ENCODE data around the gene GPR3.

GPR3 gene

GRCh38 chr1:27358928-27359313 is 33.5 kb upstream of the GPR3 start:
- no peak for DNase-seq

- DNase-seq: no peak
These were observed 32.6 kb upstream of the GPR3 start for GRCh38 chr1:27359822-27360158.

GRCh38 chr1:27360159-27361043 is 32.0 kb upstream of the GPR3 start:
- DNase-seq: peak; percentile 43

GRCh38 chr1:27361044-27361402 is 31.4 kb upstream of the GPR3 start:
- DNase-seq: no peak

DNA sequence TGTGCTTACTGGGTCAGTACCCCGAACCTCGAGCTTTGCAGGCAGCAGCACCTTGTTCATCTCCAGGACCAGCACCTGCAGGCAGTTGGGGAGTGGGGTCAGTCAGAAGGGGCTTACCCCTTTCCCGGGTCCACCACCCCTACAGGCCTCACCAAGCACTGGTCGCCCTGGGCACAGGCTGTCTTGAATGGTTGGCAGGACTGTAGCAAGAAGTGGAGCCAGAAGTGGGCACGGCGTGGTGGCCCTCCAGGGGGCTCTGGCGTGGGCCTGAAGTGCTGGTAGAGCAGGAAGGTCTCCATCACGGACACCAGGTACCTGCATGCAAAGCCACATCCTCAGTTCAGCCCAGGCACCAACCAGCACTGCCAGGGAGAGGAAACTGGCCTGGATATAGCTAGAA is 30.9 kb upstream of the GPR3 start:
- DNase-seq: no peak

DNA sequence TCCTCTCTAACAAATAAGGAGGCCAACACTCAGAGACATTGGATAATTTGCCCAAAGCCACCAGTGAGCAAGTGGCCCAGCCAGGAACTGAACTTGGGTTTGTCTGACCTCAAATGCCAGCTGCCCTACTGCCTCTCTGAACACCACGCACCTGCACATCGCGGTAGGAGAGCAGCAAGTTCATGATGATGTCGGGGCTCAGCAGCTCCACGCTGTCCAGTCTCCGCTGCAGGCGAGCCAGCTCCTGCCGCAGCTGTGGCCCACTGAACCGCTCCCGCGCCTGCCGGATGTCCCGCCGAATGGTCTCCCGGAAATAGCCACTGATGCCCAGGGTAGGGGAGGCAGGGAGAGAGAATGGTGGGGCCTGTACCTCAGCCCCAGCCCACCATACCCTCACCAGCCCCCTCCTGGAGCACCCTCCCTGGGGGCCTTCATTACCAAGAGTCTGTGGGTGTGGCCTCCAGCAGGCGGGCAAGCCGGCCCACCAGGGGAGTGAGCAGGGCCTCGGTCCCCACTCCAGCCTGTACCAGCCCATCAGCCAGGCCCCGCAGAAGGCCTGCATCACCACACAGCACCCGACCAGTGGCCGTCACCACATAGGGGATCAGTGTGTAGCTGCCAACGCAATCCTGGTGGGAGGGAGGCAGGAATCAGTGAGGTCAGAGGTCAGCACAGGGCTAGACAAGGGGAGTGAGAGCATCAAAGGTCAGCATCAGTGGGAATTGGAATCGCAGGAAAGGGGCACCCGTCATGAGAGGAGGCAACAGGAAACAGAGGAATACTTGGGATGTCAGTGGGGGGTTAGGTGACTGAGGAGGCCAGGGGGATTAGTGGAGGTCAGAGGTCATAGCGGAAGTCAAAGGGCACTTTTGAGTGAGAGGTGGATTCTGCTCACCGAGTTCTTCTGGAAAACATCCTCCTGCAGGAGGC is 28.4 kb upstream of the GPR3 start:
- no peak for DNase-seq

DNA sequence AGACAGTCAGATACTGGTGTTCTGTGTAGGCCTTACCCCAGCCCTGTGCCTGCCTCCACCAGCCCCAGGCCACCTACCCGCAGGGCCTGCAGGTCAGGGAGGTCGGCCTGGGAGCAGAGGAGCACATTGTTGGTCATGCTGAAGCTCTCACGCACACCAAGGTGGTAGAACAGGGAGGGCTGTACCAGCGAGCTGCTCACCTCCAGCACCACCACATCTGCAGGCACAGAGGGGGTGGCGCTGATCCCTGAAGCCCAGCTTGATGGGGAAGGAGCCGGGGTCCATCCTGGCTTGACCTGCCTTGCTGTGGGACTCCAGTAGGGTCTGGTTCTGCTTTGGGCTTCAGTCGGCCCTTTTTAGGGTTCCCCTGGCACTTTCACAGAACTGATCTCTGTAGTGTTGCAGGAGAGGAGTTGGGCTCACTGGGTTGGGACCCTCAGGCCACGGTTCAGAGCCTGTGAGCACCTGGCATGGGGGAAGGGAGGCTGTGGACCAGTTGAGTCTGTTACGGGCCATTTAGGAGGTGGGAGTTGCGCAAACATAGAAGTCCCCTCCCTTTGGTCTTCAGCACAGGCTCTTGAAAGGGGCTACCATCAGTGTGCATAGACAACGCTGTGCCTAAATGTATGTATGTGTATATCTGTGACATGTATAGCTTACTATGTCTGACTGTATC is 27.6 kb upstream of the GPR3 start:
- no peak for DNase-seq

DNA sequence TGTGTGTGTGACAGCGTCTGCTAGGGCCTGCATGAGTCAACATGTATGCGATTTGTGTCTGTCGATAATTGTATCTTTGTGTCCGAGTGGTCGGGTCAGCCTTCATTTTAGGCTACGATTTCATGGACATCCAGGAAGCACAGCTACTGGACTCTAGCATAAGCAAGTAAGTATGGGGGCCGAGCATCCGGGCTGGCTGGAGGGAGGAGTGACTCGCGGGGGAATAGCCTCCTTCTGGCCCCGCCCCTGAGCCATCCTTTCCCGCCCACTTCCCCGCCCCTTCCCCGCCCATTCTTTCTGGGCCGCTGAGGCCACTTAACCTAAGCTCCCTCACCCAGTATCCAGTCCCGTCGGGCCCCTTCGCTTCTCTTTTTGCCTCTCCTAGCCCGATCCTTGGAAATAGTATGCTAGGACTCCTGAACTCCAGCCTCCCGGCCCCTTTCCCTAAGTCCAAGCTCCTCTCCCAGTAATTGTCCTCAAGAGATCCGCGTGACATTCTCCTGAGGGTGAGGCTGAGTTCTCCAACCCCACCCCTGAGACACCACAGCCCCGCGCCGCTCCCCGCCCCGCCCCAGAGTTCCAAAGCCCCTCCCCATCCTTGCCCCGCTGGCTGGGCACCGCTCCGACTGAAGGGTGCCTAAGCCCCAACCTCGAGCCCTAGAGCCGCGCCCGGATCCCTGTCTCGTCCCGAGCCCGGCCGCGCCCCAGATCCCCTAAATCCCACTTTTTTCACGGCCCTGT is 26.9 kb upstream of the GPR3 start:
- DNase-seq: peak; percentile 78

DNA sequence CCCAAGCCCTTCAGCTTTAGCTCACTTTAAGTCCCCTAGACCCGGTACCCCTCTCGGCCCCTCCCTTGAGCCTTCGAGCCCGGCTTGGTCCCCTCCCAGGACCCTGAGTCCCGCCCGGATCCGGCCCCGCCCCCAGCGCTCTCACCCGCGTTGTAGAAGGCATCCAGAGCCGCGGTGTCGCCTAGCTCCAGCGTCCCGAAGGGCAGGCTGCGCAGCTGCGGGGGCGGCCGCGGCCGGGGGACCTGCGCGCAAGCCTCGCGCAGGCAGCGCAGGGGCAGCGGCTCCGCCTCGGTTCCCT is 26.4 kb upstream of the GPR3 start:
- DNase-seq: peak; percentile 76

DNA sequence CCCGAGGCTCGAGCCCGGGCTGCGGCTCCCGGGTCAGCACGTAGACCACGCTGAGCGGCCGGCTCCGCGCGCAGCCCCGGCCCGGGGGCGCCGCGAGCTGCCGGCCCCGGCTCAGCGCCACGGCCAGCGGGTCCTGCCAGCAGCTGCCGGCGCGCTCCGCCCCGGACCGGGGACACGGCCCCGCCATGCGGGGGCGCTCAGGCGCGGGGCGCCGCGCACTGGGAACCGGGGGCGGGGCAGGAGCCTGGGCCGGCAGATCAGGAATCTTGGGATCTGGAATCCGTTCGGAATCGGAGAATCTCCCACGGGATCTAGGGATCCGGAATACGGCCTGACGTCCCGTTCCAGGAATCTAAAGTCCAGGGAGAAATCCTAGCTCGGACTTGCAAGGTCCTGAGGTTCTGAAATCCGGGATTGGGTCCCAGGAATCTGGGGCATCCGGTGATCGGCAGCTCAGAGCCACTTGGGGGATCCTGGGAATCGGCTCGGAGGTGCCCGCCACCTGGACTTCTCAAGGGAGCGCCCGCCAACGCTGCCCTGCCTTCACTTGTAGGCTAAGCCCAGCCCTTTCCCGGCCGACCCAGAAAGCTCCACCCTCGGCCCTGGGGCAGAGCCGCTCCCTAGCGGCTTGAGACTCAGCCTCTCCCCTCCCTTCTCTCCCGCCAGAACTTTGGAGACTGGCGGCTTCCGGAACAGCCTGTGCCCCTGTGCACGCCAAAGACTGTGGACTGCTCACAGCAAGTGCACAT is 25.8 kb upstream of the GPR3 start, which contains the start of gene MAP3K6:
Gene MAP3K6 (minus strand): TSS at position 551 of the 749 bp plus-strand sequence. CDS start 364 bp downstream, at position 187.
- peak; percentile 45 for DNase-seq

DNA sequence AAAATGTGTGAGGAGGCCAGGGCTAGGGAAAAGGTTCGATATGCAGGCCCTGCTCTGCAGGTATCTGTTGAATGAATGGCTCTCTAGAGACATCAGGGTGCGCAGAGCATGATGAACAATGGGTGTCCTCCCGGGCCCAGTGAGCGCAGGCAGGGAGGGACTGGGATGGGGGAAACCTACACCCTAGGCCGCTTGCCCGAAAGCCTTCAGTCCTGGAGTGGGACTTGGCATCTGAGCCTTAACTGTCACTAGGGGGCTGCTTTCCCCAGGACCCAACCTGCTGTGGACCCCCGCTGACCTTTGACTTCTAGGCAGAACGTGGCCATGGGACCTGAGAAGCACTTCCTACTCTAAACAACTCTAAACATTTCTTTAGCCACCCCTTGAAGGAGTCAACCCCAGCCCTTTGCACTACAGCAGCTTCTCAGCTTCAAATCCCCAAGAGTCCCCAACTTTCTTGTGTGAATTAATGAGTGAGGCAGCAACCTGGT is 25.2 kb upstream of the GPR3 start:
- no peak for DNase-seq

DNA sequence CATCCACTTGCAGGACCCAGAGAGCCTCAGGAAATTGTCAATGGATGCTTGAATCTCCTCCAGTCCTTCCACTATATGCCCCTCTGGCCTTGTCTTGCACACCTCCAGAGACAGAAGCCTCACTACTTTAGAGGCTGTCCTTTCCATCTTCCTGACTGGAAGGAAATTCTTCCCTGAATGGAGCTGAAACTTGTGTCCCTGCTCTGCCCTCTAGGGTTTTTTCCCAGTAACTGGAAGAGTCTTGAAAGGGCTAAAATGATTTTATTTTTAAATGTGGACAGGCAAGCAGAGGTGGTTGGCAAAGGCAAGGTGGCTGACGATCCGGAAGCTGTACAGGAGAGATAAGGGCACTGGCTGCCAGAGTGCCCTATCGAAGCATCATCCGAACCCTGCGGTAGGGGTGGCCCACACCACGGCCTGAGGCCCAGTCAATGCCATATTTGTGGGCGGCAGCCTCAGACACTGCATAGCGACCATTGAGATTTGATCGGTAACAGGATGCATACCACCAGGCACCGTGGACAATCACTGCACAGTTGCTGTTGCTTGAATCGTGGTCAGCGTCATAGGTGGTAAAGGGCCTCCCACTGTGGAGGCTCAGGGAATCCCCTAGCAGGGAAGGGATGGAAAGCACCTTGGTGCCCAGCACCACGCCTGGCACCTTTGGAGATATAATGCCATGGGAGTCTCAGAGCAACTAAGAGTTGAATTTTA is 23.4 kb upstream of the GPR3 start:
- DNase-seq: no peak

- no peak for DNase-seq
These were observed 20.2 kb upstream of the GPR3 start for GRCh38 chr1:27372022-27372807.

GRCh38 chr1:27372808-27373690 is 19.4 kb upstream of the GPR3 start:
- DNase-seq: no peak

- DNase-seq: no peak
These were observed 17.9 kb upstream of the GPR3 start, which contains the start of gene FCN3 for GRCh38 chr1:27374362-27375086. Gene FCN3 (minus strand): TSS chr1:27374824. CDS start chr1:27374818, 6 bp downstream.

- no peak for DNase-seq
These were observed 14.5 kb upstream of the GPR3 start for GRCh38 chr1:27377760-27378495.

DNA sequence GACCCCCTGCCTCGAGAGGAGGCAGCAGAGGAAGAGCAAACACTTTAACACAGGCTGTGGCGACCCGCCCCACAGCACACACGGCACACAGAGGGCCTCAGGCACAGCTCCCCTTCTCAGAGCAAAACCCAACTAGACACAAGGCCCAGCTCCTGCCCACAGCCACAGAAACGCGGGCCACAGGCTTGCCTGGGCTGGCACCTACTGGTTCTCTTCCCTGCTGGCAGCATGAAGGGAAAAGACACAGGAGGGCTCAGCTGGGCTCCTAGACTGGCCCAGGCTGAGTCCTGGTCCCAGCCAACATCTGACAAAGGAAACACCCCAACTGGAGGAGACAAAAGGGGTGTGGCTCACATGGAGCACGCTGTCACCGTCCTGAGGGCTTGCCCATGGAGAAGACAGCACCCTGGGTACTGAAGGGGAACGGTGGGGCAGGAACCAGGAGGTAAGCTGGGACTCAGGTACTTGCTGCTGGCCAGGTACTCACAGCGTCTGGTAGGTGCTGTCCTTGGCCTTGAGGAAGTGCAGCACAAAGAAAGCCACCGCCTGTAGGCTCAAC is 12.8 kb upstream of the GPR3 start:
- no peak for DNase-seq
